ENCODE measurements around the gene HS3ST5. TPM values are rescaled to one million over a fixed set of nuclear protein-coding genes. Genes with fewer than 3 reads are reported as not detected.

The HS3ST5 gene
- total RNA-seq, 1 experiment from 2014 or later = 14.4 TPM

DNA sequence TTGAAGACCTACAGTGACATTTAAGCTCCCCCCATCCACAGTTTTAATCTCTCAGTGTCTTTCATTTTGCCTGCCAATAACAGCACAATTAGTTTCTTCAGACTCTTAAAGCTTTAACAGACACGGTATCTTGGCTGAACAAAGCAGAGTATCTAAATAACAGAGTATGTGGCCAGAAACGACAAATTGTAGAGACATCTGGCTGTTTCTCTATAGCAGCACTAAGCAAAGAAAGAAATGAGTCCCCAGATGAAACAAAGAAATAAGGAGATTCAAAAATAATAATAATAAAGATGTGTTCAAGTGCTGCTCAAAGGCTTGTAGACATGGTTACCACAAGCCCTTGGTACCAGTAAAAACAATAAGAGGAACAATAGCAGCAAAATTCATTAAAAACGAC lies 274.1 kb downstream of the HS3ST5 start:
- no CpG with 5 or more reads among the region's 3 CpGs for whole genome bisulfite sequencing (ENCODE audit: extremely low coverage, insufficient read length, low lambda C conversion rate)
- Histone ChIP-seq H3K79me2 (ENCODE audit: insufficient read depth, low read length) (no peaks in the 10 kb centered on the region), H4K20me1 (ENCODE audit: control insufficient read depth, insufficient read depth, insufficient read length) (no peaks in the 10 kb centered on the region), H4K8ac (replicated peaks; ENCODE audit: insufficient read length, low read depth, low read length) (no peak overlapping the region), H3K14ac (ENCODE audit: insufficient read depth, low read length) (no peak overlapping the region), H2BK5ac (ENCODE audit: insufficient read length, low read length) (no peak overlapping the region), H3T11ph (ENCODE audit: low read length) (no peak overlapping the region), H2BK120ac (ENCODE audit: low read depth, low read length, poor library complexity, severe bottlenecking) (no peak overlapping the region), H4K91ac (ENCODE audit: insufficient read length, low read depth, low read length) (no peak overlapping the region), H4K5ac (ENCODE audit: insufficient read length, low read depth, low read length) (no peak overlapping the region), H2BK20ac (ENCODE audit: low read depth, low read length, poor library complexity, severe bottlenecking) (no peak overlapping the region), H3K9me3 (ENCODE audit: control insufficient read depth, low read depth, low read length) (no peaks in the 10 kb centered on the region), H3K18ac (ENCODE audit: insufficient read length, low read depth, low read length) (no peak overlapping the region), H3K9ac (ENCODE audit: extremely low read depth, insufficient read length, low read length) (no peak overlapping the region), H2AFZ (ENCODE audit: low read length) (no peak overlapping the region), H3K4me1 (ENCODE audit: insufficient read depth, low read length) (no peaks in the 10 kb centered on the region; the same call in 1 of the 2 replicates), H2AK5ac (ENCODE audit: insufficient read length, low read length) (no peak overlapping the region), H3K56ac (ENCODE audit: insufficient read length, low read depth, low read length) (no peak overlapping the region), H3K4ac (ENCODE audit: low read depth, low read length) (no peak overlapping the region), H3K4me2 (ENCODE audit: insufficient read depth, insufficient read length, low read length) (no peak overlapping the region), H3K23me2 (ENCODE audit: insufficient read length, low read depth, low read length, poor library complexity, severe bottlenecking) (no peaks in the 10 kb centered on the region), H2BK15ac (ENCODE audit: low read depth, low read length) (no peak overlapping the region), H3K27ac (ENCODE audit: insufficient read length, low read depth, low read length) (no peak overlapping the region), H2BK12ac (ENCODE audit: insufficient read length, low read depth, low read length) (no peak overlapping the region), H3K27me3 (ENCODE audit: insufficient read depth, low read length) (no peaks in the 10 kb centered on the region), H3K79me1 (ENCODE audit: insufficient read depth, low read depth, low read length, poor library complexity, severe bottlenecking) (no peaks in the 10 kb centered on the region), H3K23ac (ENCODE audit: insufficient read length, low read depth, low read length) (no peak overlapping the region)
- no peak overlapping the region for H3K27ac Mint-ChIP-seq
- TF ChIP-seq, protein P1, sequence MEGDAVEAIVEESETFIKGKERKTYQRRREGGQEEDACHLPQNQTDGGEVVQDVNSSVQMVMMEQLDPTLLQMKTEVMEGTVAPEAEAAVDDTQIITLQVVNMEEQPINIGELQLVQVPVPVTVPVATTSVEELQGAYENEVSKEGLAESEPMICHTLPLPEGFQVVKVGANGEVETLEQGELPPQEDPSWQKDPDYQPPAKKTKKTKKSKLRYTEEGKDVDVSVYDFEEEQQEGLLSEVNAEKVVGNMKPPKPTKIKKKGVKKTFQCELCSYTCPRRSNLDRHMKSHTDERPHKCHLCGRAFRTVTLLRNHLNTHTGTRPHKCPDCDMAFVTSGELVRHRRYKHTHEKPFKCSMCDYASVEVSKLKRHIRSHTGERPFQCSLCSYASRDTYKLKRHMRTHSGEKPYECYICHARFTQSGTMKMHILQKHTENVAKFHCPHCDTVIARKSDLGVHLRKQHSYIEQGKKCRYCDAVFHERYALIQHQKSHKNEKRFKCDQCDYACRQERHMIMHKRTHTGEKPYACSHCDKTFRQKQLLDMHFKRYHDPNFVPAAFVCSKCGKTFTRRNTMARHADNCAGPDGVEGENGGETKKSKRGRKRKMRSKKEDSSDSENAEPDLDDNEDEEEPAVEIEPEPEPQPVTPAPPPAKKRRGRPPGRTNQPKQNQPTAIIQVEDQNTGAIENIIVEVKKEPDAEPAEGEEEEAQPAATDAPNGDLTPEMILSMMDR (conservative IDR thresholded peaks at IDR 0.05) = no peak
- H3K4me1 Mint-ChIP-seq = peaks cover 13 to 16% of the 10 kb centered on the region in 2 experiments
- H3K4me3 Mint-ChIP-seq = no peak overlapping the region
- DNase-seq = no peak
- peaks cover 3 to 7% (median 5%) of the 10 kb centered on the region in 3 experiments; a peak in 5 of 7 replicates for H3K36me3 Mint-ChIP-seq (ENCODE audit: insufficient read depth in 1 of 3, low read depth in 3 of 3)
- peaks cover 3 to 6% of the 10 kb centered on the region in 2 experiments; a peak in 2 of 5 replicates for H3K9me3 Mint-ChIP-seq
- no peaks in the 10 kb centered on the region for H3K27me3 Mint-ChIP-seq (ENCODE audit: low read depth)
